ENCODE results near the gene SEMA3D.

Gene SEMA3D

GRCh38 chr7:85095806-85096205, 91.0 kb downstream of the SEMA3D start:
- DNase-seq (ENCODE audit: low read depth in 2 of 2): peak; percentile 23 to 36
- no peak for TF ChIP-seq CTCF (IDR thresholded peaks at IDR 0.05; ENCODE audit: low read depth, low read length)
- H3K4me3 ChIP-seq (replicated peaks in 1 of 2; ENCODE audit: low read depth in 2 of 2, low read length in 2 of 2): no peak overlapping the region

- DNase-seq (ENCODE audit: low read depth in 2 of 2): peak in 1 of 2 donors; percentile 35
- TF ChIP-seq CTCF (IDR thresholded peaks at IDR 0.05; ENCODE audit: low read depth, low read length): no peak
- H3K4me3 ChIP-seq (replicated peaks in 1 of 2; ENCODE audit: low read depth in 2 of 2, low read length in 2 of 2): no peak overlapping the region
Measured at GRCh38 chr7:85095366-85095765, 91.5 kb downstream of the SEMA3D start.

- TF ChIP-seq CTCF (IDR thresholded peaks at IDR 0.05; ENCODE audit: low read depth, low read length): no peak
- peak; percentile 44 to 87 for DNase-seq (ENCODE audit: low read depth in 2 of 2)
- H3K4me3 ChIP-seq (replicated peaks in 1 of 2; ENCODE audit: low read depth in 2 of 2, low read length in 2 of 2): no peak overlapping the region
Measured at GRCh38 chr7:85094046-85094725, 92.7 kb downstream of the SEMA3D start.

GRCh38 chr7:85091565-85091928, 95.3 kb downstream of the SEMA3D start:
- no peak overlapping the region for H3K4me3 ChIP-seq (replicated peaks in 1 of 2; ENCODE audit: low read depth in 2 of 2, low read length in 2 of 2)
- TF ChIP-seq CTCF (IDR thresholded peaks at IDR 0.05; ENCODE audit: low read depth, low read length): no peak
- no peak for DNase-seq (ENCODE audit: low read depth in 2 of 2)

- no peak for DNase-seq (ENCODE audit: low read depth in 2 of 2)
- TF ChIP-seq CTCF (IDR thresholded peaks at IDR 0.05; ENCODE audit: low read depth, low read length): no peak
- no peak overlapping the region for H3K4me3 ChIP-seq (replicated peaks in 1 of 2; ENCODE audit: low read depth in 2 of 2, low read length in 2 of 2)
Measured at GRCh38 chr7:85090919-85091564, 95.8 kb downstream of the SEMA3D start.

GRCh38 chr7:85090143-85090542, 96.7 kb downstream of the SEMA3D start:
- TF ChIP-seq CTCF (IDR thresholded peaks at IDR 0.05; ENCODE audit: low read depth, low read length): no peak
- peak in 1 of 2 donors; percentile 32 for DNase-seq (ENCODE audit: low read depth in 2 of 2)
- H3K4me3 ChIP-seq (replicated peaks in 1 of 2; ENCODE audit: low read depth in 2 of 2, low read length in 2 of 2): no peak overlapping the region
